ENCODE data around the gene PFN3. TPM values are rescaled to one million over a fixed set of nuclear protein-coding genes. Genes with fewer than 3 reads are reported as not detected.

PFN3 gene
- total and polyA plus RNA-seq, 2 of the 13 experiments (the other 11 are each of a cell fraction or from before 2014, with no cell fraction given), result not detected

DNA sequence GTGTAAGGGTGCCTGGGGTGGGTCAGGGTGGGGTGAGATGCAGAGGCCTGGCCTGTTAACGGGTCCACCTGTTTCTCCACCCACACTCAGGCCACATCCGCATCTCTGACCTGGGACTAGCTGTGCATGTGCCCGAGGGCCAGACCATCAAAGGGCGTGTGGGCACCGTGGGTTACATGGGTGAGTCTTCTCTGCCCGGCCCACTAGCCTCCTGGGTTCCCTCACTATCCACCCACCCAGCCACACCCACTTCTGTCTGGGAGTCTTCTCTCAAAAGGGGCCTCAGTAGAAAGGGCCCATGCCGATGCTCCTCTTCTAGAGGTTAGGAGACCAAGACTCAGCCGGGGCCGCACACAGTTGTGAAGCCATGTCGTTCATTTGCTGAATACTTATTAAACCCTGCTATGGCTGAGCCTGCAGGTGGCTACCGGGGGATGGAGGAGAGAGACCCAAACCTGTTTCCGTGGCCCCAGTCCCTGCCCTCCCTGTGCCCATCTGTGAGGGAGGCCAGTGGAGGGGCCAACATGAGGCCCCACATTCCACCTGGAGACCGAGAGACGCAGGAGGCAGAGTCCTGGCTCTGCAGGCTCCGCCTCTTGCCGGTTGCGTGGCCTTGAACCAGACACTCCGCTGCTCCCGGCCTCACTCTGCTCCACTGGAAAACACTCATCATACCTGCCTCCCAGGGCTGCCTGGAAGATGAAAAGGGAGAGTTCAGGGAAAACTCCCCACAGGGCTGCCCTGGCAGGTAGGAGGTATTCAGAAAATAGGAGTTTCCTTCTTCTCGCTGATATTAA, 34.7 kb upstream of the PFN3 start (continued):
- TF ChIP-seq MAZ (IDR thresholded peaks at IDR 0.05; ENCODE audit: borderline replicate concordance, low read depth, low read length) (0 out of 2 replicates have a peak, but pooled peaks have one; percentile 31), MAZ (CRISPR knock-in tag; IDR thresholded peaks at IDR 0.05; ENCODE audit: low read depth) (no peak), NCOA2 (CRISPR knock-in tag; IDR thresholded peaks at IDR 0.05) (0 out of 2 replicates have a peak, but pooled peaks have one; percentile 26), TOE1 (CRISPR knock-in tag; IDR thresholded peaks at IDR 0.05) (no peak), ZNF768 (CRISPR knock-in tag; IDR thresholded peaks at IDR 0.05) (no peak), HNRNPL (IDR thresholded peaks at IDR 0.05; ENCODE audit: low read depth, low read length) (0 out of 2 replicates have a peak, but pooled peaks have one; percentile 26), ZNF3 (CRISPR knock-in tag; IDR thresholded peaks at IDR 0.05) (no peak), SRSF9 (IDR thresholded peaks at IDR 0.05; ENCODE audit: borderline replicate concordance, insufficient read depth, low read depth, low read length, poor library complexity, severe bottlenecking) (no peak), ZNF841 (CRISPR knock-in tag; IDR thresholded peaks at IDR 0.05; ENCODE audit: borderline replicate concordance) (no peak), ZNF614 (CRISPR knock-in tag; IDR thresholded peaks at IDR 0.05; ENCODE audit: borderline replicate concordance) (no peak), PAWR (CRISPR knock-in tag; IDR thresholded peaks at IDR 0.05; ENCODE audit: borderline replicate concordance) (no peak), KLF16 (CRISPR knock-in tag; IDR thresholded peaks at IDR 0.05) (0 out of 4 replicates have a peak, but pooled peaks of 1 of the 2 experiments have one; percentile 25)
- TF ChIP-seq, protein P1, sequence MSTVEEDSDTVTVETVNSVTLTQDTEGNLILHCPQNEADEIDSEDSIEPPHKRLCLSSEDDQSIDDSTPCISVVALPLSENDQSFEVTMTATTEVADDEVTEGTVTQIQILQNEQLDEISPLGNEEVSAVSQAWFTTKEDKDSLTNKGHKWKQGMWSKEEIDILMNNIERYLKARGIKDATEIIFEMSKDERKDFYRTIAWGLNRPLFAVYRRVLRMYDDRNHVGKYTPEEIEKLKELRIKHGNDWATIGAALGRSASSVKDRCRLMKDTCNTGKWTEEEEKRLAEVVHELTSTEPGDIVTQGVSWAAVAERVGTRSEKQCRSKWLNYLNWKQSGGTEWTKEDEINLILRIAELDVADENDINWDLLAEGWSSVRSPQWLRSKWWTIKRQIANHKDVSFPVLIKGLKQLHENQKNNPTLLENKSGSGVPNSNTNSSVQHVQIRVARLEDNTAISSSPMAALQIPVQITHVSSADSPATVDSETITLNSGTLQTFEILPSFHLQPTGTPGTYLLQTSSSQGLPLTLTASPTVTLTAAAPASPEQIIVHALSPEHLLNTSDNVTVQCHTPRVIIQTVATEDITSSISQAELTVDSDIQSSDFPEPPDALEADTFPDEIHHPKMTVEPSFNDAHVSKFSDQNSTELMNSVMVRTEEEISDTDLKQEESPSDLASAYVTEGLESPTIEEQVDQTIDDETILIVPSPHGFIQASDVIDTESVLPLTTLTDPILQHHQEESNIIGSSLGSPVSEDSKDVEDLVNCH (CRISPR knock-in tag; IDR thresholded peaks at IDR 0.05), result no peak
- TF ChIP-seq, protein P2, sequence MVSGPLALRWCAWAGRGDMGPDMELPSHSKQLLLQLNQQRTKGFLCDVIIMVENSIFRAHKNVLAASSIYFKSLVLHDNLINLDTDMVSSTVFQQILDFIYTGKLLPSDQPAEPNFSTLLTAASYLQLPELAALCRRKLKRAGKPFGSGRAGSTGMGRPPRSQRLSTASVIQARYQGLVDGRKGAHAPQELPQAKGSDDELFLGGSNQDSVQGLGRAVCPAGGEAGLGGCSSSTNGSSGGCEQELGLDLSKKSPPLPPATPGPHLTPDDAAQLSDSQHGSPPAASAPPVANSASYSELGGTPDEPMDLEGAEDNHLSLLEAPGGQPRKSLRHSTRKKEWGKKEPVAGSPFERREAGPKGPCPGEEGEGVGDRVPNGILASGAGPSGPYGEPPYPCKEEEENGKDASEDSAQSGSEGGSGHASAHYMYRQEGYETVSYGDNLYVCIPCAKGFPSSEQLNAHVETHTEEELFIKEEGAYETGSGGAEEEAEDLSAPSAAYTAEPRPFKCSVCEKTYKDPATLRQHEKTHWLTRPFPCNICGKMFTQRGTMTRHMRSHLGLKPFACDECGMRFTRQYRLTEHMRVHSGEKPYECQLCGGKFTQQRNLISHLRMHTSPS (CRISPR knock-in tag; IDR thresholded peaks at IDR 0.05; ENCODE audit: low read depth), result peak; percentile 47; the same call in 1 of the 2 replicates
- TF ChIP-seq, protein P3, sequence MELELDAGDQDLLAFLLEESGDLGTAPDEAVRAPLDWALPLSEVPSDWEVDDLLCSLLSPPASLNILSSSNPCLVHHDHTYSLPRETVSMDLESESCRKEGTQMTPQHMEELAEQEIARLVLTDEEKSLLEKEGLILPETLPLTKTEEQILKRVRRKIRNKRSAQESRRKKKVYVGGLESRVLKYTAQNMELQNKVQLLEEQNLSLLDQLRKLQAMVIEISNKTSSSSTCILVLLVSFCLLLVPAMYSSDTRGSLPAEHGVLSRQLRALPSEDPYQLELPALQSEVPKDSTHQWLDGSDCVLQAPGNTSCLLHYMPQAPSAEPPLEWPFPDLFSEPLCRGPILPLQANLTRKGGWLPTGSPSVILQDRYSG (CRISPR knock-in tag; IDR thresholded peaks at IDR 0.05), result no peak
- TF ChIP-seq, protein P4, sequence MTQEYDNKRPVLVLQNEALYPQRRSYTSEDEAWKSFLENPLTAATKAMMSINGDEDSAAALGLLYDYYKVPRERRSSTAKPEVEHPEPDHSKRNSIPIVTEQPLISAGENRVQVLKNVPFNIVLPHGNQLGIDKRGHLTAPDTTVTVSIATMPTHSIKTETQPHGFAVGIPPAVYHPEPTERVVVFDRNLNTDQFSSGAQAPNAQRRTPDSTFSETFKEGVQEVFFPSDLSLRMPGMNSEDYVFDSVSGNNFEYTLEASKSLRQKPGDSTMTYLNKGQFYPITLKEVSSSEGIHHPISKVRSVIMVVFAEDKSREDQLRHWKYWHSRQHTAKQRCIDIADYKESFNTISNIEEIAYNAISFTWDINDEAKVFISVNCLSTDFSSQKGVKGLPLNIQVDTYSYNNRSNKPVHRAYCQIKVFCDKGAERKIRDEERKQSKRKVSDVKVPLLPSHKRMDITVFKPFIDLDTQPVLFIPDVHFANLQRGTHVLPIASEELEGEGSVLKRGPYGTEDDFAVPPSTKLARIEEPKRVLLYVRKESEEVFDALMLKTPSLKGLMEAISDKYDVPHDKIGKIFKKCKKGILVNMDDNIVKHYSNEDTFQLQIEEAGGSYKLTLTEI (CRISPR knock-in tag; conservative IDR thresholded peaks at IDR 0.05), result no peak
- TF ChIP-seq, protein P5, sequence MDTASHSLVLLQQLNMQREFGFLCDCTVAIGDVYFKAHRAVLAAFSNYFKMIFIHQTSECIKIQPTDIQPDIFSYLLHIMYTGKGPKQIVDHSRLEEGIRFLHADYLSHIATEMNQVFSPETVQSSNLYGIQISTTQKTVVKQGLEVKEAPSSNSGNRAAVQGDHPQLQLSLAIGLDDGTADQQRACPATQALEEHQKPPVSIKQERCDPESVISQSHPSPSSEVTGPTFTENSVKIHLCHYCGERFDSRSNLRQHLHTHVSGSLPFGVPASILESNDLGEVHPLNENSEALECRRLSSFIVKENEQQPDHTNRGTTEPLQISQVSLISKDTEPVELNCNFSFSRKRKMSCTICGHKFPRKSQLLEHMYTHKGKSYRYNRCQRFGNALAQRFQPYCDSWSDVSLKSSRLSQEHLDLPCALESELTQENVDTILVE (CRISPR knock-in tag; IDR thresholded peaks at IDR 0.05), result no peak

All from HepG2 (cell line).